K562 (cell line): Measurements from ENCODE around the gene ZNF334. TPM values are rescaled to one million over a fixed set of nuclear protein-coding genes. Genes with fewer than 3 reads are reported as not detected.

Source experiments
- ATAC-seq: fragments of 200-7000 bp; cut with Tn5 transposase; 3 replicates; pipeline ENCODE4 v1.9.1; 2020; ENCODE audit warnings: moderate library complexity
- BruUV-seq: library from RNA; stranded (reverse); fragments of 400-500 nt; replicated peaks from 2 replicates; lab custom pipeline; 2021; lab: Mats Ljungman, UMichigan
- CTCF ChIA-PET: fragments of 300-600 bp; formaldehyde crosslinking; extraction: SDS; loops from one replicate; lab custom pipeline; 2021; ENCODE audit warnings: low intra/inter-chr PET ratio; lab: Yijun Ruan, JAX
- POLR2A ChIA-PET: fragments of 300-600, 350-650 bp; sonication (Branson Sonifier 250); formaldehyde crosslinking; extraction: SDS; loops from one replicate; lab custom pipeline; 2021; ENCODE audit warnings: antibody characterized with exemption, inconsistent platforms; lab: Yijun Ruan, JAX
- DNase-seq, 4 experiments: peaks; one replicate each; pipeline versions ENCODE4 v3.0.0 to v3.0.0-alpha.2; 2011 to 2018; ENCODE audit warnings: low spot score in 3 of 4, mixed read lengths in 3 of 4; ENCODE audit errors: extremely low read depth in 1 of 4
- FAIRE-seq: peaks from 2 replicates; lab custom pipeline; 2011; peaks lifted over from hg19 to GRCh38; lab: Jason Lieb, UNC
- H2AFZ ChIP-seq: 2 replicates; pipeline ENCODE4 v1.6.0; 2011; ENCODE audit warnings: low read depth, low read length, control low read depth, inconsistent platforms
- H3K27ac ChIP-seq: fragments of 200-600 bp; 3 replicates; pipeline ENCODE4 v1.8.0; 2011; ENCODE audit warnings: low read depth, mild to moderate bottlenecking, control low read depth, inconsistent platforms, low read length, moderate library complexity, mixed read lengths; ENCODE audit errors: extremely low read depth
- H3K27me3 ChIP-seq, 2 experiments: fragments of 300-600 bp in 1 of 2; 2 replicates in 1 of 2; 3 replicates in 1 of 2; pipeline versions ENCODE4 v1.6.0 to v1.8.0; 2011; ENCODE audit warnings: inconsistent platforms in 2 of 2, low read length in 2 of 2, mild to moderate bottlenecking in 1 of 2, mixed read lengths in 1 of 2, moderate library complexity in 1 of 2; ENCODE audit not compliant: control insufficient read depth in 2 of 2, insufficient read depth in 2 of 2
- H3K36me3 ChIP-seq: fragments of 300-600 bp; 3 replicates; pipeline ENCODE4 v1.8.0; 2011; ENCODE audit warnings: mild to moderate bottlenecking, low read length, inconsistent platforms; ENCODE audit not compliant: control insufficient read depth, insufficient read depth
- H3K4me1 ChIP-seq, 2 experiments: fragments of 200-600 bp in 1 of 2; replicated peaks in 1 of 2; 2 replicates in 1 of 2; 3 replicates in 1 of 2; pipeline versions ENCODE4 v1.5.1 to v1.8.0; 2011; ENCODE audit warnings: inconsistent platforms in 2 of 2, low read length in 2 of 2, mild to moderate bottlenecking in 1 of 2, mixed read lengths in 1 of 2, moderate library complexity in 1 of 2; ENCODE audit not compliant: control insufficient read depth in 2 of 2, insufficient read depth in 2 of 2
- H3K4me2 ChIP-seq: 2 replicates; pipeline ENCODE4 v1.6.1; 2011; ENCODE audit warnings: low read length, control low read depth, inconsistent platforms, mixed read lengths; ENCODE audit not compliant: insufficient read depth
- H3K4me3 ChIP-seq: fragments of 200-600 bp; sonication (generic), shearing (Covaris generic); 2 replicates; pipeline ENCODE4 v1.5.1; 2016; ENCODE audit warnings: control low read depth, inconsistent platforms
- H3K79me2 ChIP-seq: fragments of 200-600 bp; 3 replicates; pipeline ENCODE4 v1.8.0; 2011; ENCODE audit warnings: low read length, inconsistent platforms; ENCODE audit not compliant: control insufficient read depth, insufficient read depth
- H3K9ac ChIP-seq, 2 experiments: 2 replicates each; pipeline versions ENCODE4 v1.6.0 to v1.6.1; 2011; ENCODE audit warnings: low read depth in 2 of 2, low read length in 2 of 2, control low read depth in 1 of 2, inconsistent platforms in 1 of 2, mild to moderate bottlenecking in 1 of 2, mixed read lengths in 1 of 2; ENCODE audit not compliant: insufficient read depth in 1 of 2
- H3K9me1 ChIP-seq: one replicate; pipeline ENCODE4 v1.6.0; 2011; ENCODE audit warnings: inconsistent platforms, mild to moderate bottlenecking, low read length, moderate library complexity; ENCODE audit not compliant: control insufficient read depth, insufficient read depth
- H3K9me3 ChIP-seq: replicated peaks from 2 replicates; pipeline ENCODE4 v1.5.1; 2011; ENCODE audit warnings: low read depth, low read length, inconsistent platforms; ENCODE audit not compliant: control insufficient read depth, insufficient read depth
- H4K20me1 ChIP-seq: replicated peaks from 2 replicates; pipeline ENCODE4 v1.6.1; 2011; ENCODE audit warnings: low read length, inconsistent platforms, mixed read lengths; ENCODE audit not compliant: control insufficient read depth, insufficient read depth
- CCAR2 ChIP-seq: fragments of 200-400 bp; formaldehyde crosslinking; IDR thresholded peaks from 2 replicates; pipeline ENCODE4 v1.6.1; 2017; ENCODE audit warnings: mild to moderate bottlenecking, low read depth, low read length
- CREBBP ChIP-seq: IDR thresholded peaks from one replicate; pipeline ENCODE4 v1.6.1; 2012; ENCODE audit warnings: low read depth, mild to moderate bottlenecking, control low read depth, inconsistent platforms, low read length
- ERF ChIP-seq: fragments of 450-650 bp; formaldehyde crosslinking; IDR thresholded peaks from 2 replicates; pipeline ENCODE4 v1.4.0; 2020; ENCODE audit warnings: mild to moderate bottlenecking, mixed read lengths
- ETV5 ChIP-seq: sonication (generic); formaldehyde crosslinking; IDR thresholded peaks from 2 replicates; pipeline ENCODE4 v1.4.0; 2020; ENCODE audit warnings: low read depth, mild to moderate bottlenecking, missing genetic modification reagents
- ID3 ChIP-seq, 2 experiments: fragments of 250-450 bp in 1 of 2; fragments of 450-650 bp in 1 of 2; sonication (Bioruptor Pico) in 1 of 2; IDR thresholded peaks; 2 replicates each; pipeline versions ENCODE4 v1.6.1 to v1.8.0; 2016 to 2021; ENCODE audit warnings: mild to moderate bottlenecking in 2 of 2, moderate library complexity in 2 of 2, missing compliant biosample characterization in 1 of 2, missing genetic modification characterization in 1 of 2
- ILF3 ChIP-seq: fragments of 450-650 bp; IDR thresholded peaks from 2 replicates; pipeline ENCODE4 v1.6.1; 2018; ENCODE audit warnings: antibody characterized with exemption, mild to moderate bottlenecking, moderate library complexity, borderline replicate concordance
- NFYB ChIP-seq: IDR thresholded peaks from 2 replicates; pipeline ENCODE4 v1.6.1; 2011; ENCODE audit warnings: mild to moderate bottlenecking, moderate library complexity; ENCODE audit not compliant: insufficient read length; ENCODE audit errors: extremely low read depth
- NONO ChIP-seq, 2 experiments: fragments of 200-400 bp in 1 of 2; fragments of 450-650 bp in 1 of 2; formaldehyde crosslinking in 1 of 2; IDR thresholded peaks; 2 replicates each; pipeline ENCODE4 v1.6.1; 2017; ENCODE audit warnings: low read depth in 2 of 2, mild to moderate bottlenecking in 2 of 2, moderate library complexity in 2 of 2, low read length in 1 of 2
- SAP30 ChIP-seq: fragments of 200-600 bp; sonication (generic); IDR thresholded peaks from 2 replicates; pipeline ENCODE4 v1.6.1; 2012; ENCODE audit warnings: borderline replicate concordance, low read depth, mild to moderate bottlenecking, moderate library complexity, low read length, control low read depth, inconsistent platforms; ENCODE audit not compliant: insufficient read depth, poor library complexity, severe bottlenecking
- SRSF9 ChIP-seq: fragments of 200-400 bp; formaldehyde crosslinking; IDR thresholded peaks from 2 replicates; pipeline ENCODE4 v1.6.1; 2017; ENCODE audit warnings: low read depth, low read length, borderline replicate concordance
- ZBTB40 ChIP-seq, 2 experiments: fragments of 450-650 bp in 1 of 2; sonication (generic) in 1 of 2; formaldehyde crosslinking in 1 of 2; IDR thresholded peaks; 2 replicates each; pipeline versions ENCODE4 v1.7.1 to v1.9.0; 2016 to 2022; ENCODE audit warnings: inconsistent platforms in 1 of 2, mild to moderate bottlenecking in 1 of 2, missing genetic modification reagents in 1 of 2
- ZNF699 ChIP-seq: fragments of 250-450 bp; sonication (Bioruptor Pico); IDR thresholded peaks from 2 replicates; pipeline ENCODE4 v1.8.0; 2021; ENCODE audit warnings: mild to moderate bottlenecking, moderate library complexity; ENCODE audit not compliant: insufficient replicate concordance
- WGBS: fragments of 100-300 bp; shearing (Covaris generic); methylation state at CpG from one replicate; pipeline ENCODE4 v1.1.6; 2016; ENCODE audit warnings: low coverage, mixed read lengths; ENCODE audit not compliant: insufficient coverage; ENCODE audit errors: missing lambda C conversion rate; 5-methylcytosine and 5-hydroxymethylcytosine counted together
- in situ Hi-C: fragments of 300-500 bp; cut with MboI; formaldehyde crosslinking; loops from 4 replicates; pipeline ENCODE4 v1.15.0; 2018; ENCODE audit warnings: inconsistent platforms, mixed read lengths
- intact Hi-C: fragments of 100-400 bp; cut with micrococcal nuclease; formaldehyde crosslinking; loops from 2 replicates; pipeline ENCODE4 v1.14.2; 2022
- polyA plus RNA-seq, 8 experiments: library from polyadenylated mRNA; depleted of rRNA in 4 of 8; stranded (reverse) in 5 of 8; unstranded in 3 of 8; fragments of >200 nt; fragmentation: Nextera tagmentation in 2 of 8; fragmentation: Illumina TruSeq in 1 of 8; extraction: Ambion mirVana in 2 of 8; extraction: Trizol in 1 of 8; gene quantifications; 2 replicates each; pipeline versions ENCODE4 v1.2.1 to v1.2.3, GENCODE V29; 2011 to 2014; ENCODE audit warnings: inconsistent platforms in 1 of 8, missing spikeins in 1 of 8
- total RNA-seq, 7 experiments: library from RNA; depleted of rRNA in 6 of 7; stranded (reverse); fragments of >200 nt in 6 of 7; fragmentation: Illumina TruSeq in 2 of 7; extraction: Trizol in 2 of 7; gene quantifications; 2 replicates each; pipeline versions ENCODE4 v1.2.1 to v1.2.3, GENCODE V29; 2011 to 2021; ENCODE audit warnings: low replicate concordance in 1 of 7

ZNF334 gene
- total and polyA plus RNA-seq, 9 of the 15 experiments (the other 6 are each of a cell fraction or from before 2014, with no cell fraction given) = 0.06 to 0.27 (median 0.21) TPM; not detected in 1

DNA sequence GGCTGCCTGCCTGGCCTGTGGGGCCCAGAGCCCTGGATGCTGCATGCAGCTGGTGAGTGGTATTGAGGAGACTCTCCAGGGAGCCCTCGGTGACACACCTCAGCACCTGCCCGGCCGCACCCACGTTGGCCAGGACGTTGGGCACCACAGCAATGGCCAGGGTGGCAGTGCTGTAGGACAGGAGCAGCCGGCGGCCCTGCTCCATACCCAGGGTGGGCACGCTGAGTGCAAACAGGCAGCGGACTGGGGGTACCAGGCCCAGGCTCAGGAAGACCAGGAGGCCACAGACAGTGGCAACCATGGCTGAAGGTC lies 32.4 kb upstream of the ZNF334 start:
- POLR2A ChIA-PET = no interaction called here
- intact Hi-C loops (no loop called here), in situ Hi-C loops (no loop called here)
- Histone ChIP-seq H3K4me2 (no peak overlapping the region), H3K9me1 (no peaks in the 10 kb centered on the region), H3K27ac (no peak overlapping the region), H3K4me1 (peaks cover 0 to 15% of the 10 kb centered on the region in 2 experiments; a peak in 1 of 5 replicates), H3K27me3 (peaks cover 12 to 52% of the 10 kb centered on the region in 2 experiments; a peak in 4 of 5 replicates), H3K9me3 (no peaks in the 10 kb centered on the region), H4K20me1 (no peaks in the 10 kb centered on the region), H3K36me3 (no peaks in the 10 kb centered on the region), H3K9ac (no peak overlapping the region), H2AFZ (no peak overlapping the region), H3K4me3 (no peak overlapping the region), H3K79me2 (no peaks in the 10 kb centered on the region)
- BruUV-seq = no TSS peak
- WGBS = 5% methylated on average over 9 of the region's 9 CpGs
- FAIRE-seq (no peak), ATAC-seq (no peak), DNase-seq (no peak)
- CTCF ChIA-PET = no interaction called here
- TF ChIP-seq ETV5 (CRISPR knock-in tag) (no peak), CREBBP (no peak), SRSF9 (no peak), ZBTB40 (IDR thresholded peaks at IDR 0.05) (no peak), ZBTB40 (CRISPR knock-in tag; IDR thresholded peaks at IDR 0.05) (no peak), NONO (IDR thresholded peaks at IDR 0.05; ENCODE audit: low read depth in 2 of 2, low read length in 1 of 2) (no peak), ILF3 (no peak), ZNF699 (CRISPR knock-in tag) (no peak), SAP30 (no peak), ID3 (CRISPR knock-in tag; IDR thresholded peaks at IDR 0.05) (no peak), ID3 (tag; IDR thresholded peaks at IDR 0.05) (no peak), NFYB (no peak), CCAR2 (no peak), ERF (CRISPR knock-in tag) (no peak)
